Measurements from ENCODE around the gene GSTM1.
"Not testable (repeated sequence)": the region's sequence is repeated elsewhere in the genome, so short reads cannot be mapped to it uniquely, and the experiment has no call there.

The GSTM1 gene

DNA sequence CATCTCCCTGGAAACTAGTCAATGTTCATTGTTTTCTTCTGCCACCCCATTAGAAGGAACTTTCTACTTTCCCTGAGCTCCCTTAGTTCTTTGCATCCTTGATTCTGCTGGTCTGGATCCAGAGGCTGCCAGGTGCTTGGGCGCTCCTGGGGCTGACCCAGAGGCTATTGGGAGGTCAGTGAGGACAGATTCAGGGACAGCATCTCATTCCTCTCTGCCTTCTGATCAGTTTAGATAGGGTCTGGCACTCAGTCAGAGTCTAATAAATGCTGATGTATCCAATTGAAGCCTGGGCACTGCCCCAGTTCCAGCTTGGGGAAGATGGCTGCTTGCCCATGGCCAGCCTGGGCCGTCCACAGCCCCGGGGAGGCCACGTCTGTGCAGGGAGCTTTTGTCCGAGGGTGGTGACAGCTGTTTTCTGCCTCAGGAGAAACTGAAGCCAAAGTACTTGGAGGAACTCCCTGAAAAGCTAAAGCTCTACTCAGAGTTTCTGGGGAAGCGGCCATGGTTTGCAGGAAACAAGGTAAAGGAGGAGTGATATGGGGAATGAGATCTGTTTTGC is 2.3 kb downstream of the GSTM1 start:
- Histone ChIP-seq H3K36me3 (replicated peaks) (no peaks in the 10 kb centered on the region), H3K27me3 (replicated peaks) (no peaks in the 10 kb centered on the region), H3K4me3 (ENCODE audit: low read depth, low read length) (no peak overlapping the region), H3K27ac (no peak overlapping the region)
- in situ Hi-C loops (cut with HindIII; ENCODE audit: low pct_ligation_motif_present, low sequenced_read_pairs) = no loop called here
- no peak for DNase-seq
- TF ChIP-seq, protein P1, sequence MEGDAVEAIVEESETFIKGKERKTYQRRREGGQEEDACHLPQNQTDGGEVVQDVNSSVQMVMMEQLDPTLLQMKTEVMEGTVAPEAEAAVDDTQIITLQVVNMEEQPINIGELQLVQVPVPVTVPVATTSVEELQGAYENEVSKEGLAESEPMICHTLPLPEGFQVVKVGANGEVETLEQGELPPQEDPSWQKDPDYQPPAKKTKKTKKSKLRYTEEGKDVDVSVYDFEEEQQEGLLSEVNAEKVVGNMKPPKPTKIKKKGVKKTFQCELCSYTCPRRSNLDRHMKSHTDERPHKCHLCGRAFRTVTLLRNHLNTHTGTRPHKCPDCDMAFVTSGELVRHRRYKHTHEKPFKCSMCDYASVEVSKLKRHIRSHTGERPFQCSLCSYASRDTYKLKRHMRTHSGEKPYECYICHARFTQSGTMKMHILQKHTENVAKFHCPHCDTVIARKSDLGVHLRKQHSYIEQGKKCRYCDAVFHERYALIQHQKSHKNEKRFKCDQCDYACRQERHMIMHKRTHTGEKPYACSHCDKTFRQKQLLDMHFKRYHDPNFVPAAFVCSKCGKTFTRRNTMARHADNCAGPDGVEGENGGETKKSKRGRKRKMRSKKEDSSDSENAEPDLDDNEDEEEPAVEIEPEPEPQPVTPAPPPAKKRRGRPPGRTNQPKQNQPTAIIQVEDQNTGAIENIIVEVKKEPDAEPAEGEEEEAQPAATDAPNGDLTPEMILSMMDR (IDR thresholded peaks at IDR 0.05; ENCODE audit: low read depth, low read length, missing control alignments) = no peak

DNA sequence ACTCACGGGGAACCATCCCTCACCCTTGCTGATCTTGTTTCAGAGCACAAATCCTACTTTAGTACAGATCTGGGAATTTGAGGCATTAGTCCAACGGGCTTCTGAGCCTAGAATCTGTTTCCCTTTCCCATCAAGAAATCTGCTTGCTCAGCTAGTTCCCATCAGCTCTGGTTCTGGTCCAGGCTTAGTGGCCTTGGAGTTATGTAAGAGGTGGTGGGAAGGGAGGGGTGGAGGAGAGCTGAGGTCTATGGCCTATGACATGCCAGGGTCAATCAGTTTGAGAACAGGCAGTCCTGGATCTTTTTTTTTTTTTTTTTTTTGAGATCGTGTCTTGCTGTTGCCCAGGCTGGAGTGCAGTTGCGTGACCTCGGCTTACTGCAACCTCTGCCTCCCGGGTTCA is 4.1 kb downstream of the GSTM1 start:
- H3K4me3 ChIP-seq (ENCODE audit: low read depth, low read length) = no peak overlapping the region
- H3K36me3 ChIP-seq (replicated peaks) = no peaks in the 10 kb centered on the region
- no peaks in the 10 kb centered on the region for H3K27me3 ChIP-seq (replicated peaks)
- TF ChIP-seq, protein P1 (IDR thresholded peaks at IDR 0.05; ENCODE audit: low read depth, low read length, missing control alignments) = no peak
- in situ Hi-C loops (cut with HindIII; ENCODE audit: low pct_ligation_motif_present, low sequenced_read_pairs) = no loop called here
- no peak for DNase-seq
- H3K27ac ChIP-seq = no peak overlapping the region

GRCh38 chr1:109694400-109694799 is 6.8 kb downstream of the GSTM1 start:
- H3K27me3 ChIP-seq (replicated peaks); in situ Hi-C loops (cut with HindIII; ENCODE audit: low pct_ligation_motif_present, low sequenced_read_pairs): not testable (repeated sequence)

GRCh38 chr1:109695138-109695537 is 7.5 kb downstream of the GSTM1 start:
- H3K27ac ChIP-seq; H3K4me3 ChIP-seq (ENCODE audit: low read depth, low read length); H3K36me3 ChIP-seq (replicated peaks); H3K27me3 ChIP-seq (replicated peaks); in situ Hi-C loops (cut with HindIII; ENCODE audit: low pct_ligation_motif_present, low sequenced_read_pairs); DNase-seq: not testable (repeated sequence)

More at GRCh38 chr1:109694400-109694799, 6.8 kb downstream of the GSTM1 start:
- not testable (repeated sequence) for DNase-seq; H3K27ac ChIP-seq; H3K36me3 ChIP-seq (replicated peaks); H3K4me3 ChIP-seq (ENCODE audit: low read depth, low read length)

DNA sequence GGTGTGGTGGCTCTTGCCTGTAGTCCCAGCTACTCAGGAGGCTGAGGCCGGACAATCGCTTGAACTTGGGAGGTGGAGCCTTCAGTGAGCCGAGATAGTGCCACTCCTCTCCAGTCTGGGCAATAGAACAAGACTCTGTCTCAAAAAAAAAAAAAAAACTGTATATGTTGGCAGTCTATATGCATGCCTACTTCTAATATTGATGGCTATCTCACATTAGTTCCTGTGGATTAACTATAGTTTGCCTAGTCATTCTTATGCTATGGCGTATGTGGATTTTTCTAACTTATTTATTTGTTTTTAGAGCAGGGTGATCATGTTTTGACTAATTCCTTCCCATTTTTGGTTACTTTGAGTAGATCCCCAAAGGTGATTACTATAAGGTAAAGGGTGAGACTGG is 9.4 kb downstream of the GSTM1 start:
- TF ChIP-seq, protein P1 (IDR thresholded peaks at IDR 0.05; ENCODE audit: low read depth, low read length, missing control alignments) = no peak
- Histone ChIP-seq H3K27me3 (replicated peaks) (no peaks in the 10 kb centered on the region), H3K36me3 (replicated peaks) (no peaks in the 10 kb centered on the region), H3K4me3 (ENCODE audit: low read depth, low read length) (no peak overlapping the region), H3K27ac (no peak overlapping the region)
- in situ Hi-C loops (cut with HindIII; ENCODE audit: low pct_ligation_motif_present, low sequenced_read_pairs) = no loop called here
- DNase-seq = no peak

- H3K27ac ChIP-seq; in situ Hi-C loops (cut with HindIII; ENCODE audit: low pct_ligation_motif_present, low sequenced_read_pairs); H3K27me3 ChIP-seq (replicated peaks); DNase-seq; H3K4me3 ChIP-seq (ENCODE audit: low read depth, low read length); H3K36me3 ChIP-seq (replicated peaks): not testable (repeated sequence)
Observed at GRCh38 chr1:109697861-109698260, 10.2 kb downstream of the GSTM1 start.

DNA sequence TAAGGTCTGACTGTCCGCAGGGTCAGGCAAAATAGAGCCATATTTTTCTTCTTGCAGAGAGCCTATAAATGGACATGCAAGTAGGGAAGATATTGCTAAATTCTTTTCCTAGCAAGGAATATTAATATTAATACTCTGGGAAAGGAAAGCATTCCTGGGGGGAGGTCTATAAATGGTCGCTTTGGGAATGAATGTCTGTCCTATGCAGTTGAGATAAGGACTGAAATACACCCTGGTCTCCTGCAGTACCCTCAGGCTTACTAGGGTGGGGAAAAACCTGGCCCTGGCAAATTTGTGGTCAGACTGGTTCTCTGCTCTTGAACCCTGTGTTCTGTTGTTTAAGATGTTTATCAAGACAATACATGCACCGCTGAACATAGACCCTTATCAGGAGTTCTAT is 15.3 kb downstream of the GSTM1 start:
- DNase-seq; H3K36me3 ChIP-seq (replicated peaks); H3K27me3 ChIP-seq (replicated peaks); in situ Hi-C loops (cut with HindIII; ENCODE audit: low pct_ligation_motif_present, low sequenced_read_pairs); H3K4me3 ChIP-seq (ENCODE audit: low read depth, low read length); H3K27ac ChIP-seq: not testable (repeated sequence)

GRCh38 chr1:109704173-109704572 is 16.6 kb downstream of the GSTM1 start:
- H3K4me3 ChIP-seq (ENCODE audit: low read depth, low read length) = no peak overlapping the region
- H3K27ac ChIP-seq = no peak overlapping the region
- in situ Hi-C loops (cut with HindIII; ENCODE audit: low pct_ligation_motif_present, low sequenced_read_pairs) = no loop called here
- DNase-seq = no peak
- TF ChIP-seq, protein P1 (IDR thresholded peaks at IDR 0.05; ENCODE audit: low read depth, low read length, missing control alignments) = peak; percentile 9
- H3K36me3 ChIP-seq (replicated peaks) = no peaks in the 10 kb centered on the region
- H3K27me3 ChIP-seq (replicated peaks) = no peaks in the 10 kb centered on the region

Data from brain microvascular endothelial cell (primary cell).